ENCODE measurements around the gene CSTF1. TPM values are rescaled to one million over a fixed set of nuclear protein-coding genes. Genes with fewer than 3 reads are reported as not detected.
"Not testable (repeated sequence)": the region's sequence is repeated elsewhere in the genome, so short reads cannot be mapped to it uniquely, and the experiment has no call there.

The CSTF1 gene
- total RNA-seq, 1 donor from 2014 or later = 15.3 TPM

GRCh38 chr20:56363491-56363890 lies 29.0 kb upstream of the CSTF1 start:
- DNase-seq (ENCODE audit: low spot score) = no peak
- intact Hi-C loops (cut with DNase I) = no loop called here

- DNase-seq (ENCODE audit: low spot score) = no peak
- intact Hi-C loops (cut with DNase I) = no loop called here
Measured at GRCh38 chr20:56368351-56369134, 23.9 kb upstream of the CSTF1 start.

DNA sequence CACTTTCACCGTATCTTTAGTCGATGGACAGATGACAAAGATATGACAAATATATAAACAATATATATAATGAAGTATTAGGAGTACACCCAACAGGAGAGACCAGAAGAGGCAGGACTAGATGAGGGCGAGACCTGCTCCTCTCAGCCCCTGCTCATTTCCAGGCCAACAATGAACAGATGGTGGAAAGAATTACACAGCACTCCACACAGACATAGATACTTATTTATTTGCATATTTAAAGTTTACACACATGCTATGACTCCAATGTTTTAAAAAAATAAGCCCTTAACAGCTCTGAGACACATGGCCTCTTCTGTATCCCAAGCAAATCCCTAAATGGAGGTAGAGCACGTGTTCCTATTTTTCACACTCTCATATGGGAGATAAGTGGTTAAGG lies 23.3 kb upstream of the CSTF1 start:
- intact Hi-C loops (cut with DNase I) = no loop called here
- no peak for DNase-seq (ENCODE audit: low spot score)

DNA sequence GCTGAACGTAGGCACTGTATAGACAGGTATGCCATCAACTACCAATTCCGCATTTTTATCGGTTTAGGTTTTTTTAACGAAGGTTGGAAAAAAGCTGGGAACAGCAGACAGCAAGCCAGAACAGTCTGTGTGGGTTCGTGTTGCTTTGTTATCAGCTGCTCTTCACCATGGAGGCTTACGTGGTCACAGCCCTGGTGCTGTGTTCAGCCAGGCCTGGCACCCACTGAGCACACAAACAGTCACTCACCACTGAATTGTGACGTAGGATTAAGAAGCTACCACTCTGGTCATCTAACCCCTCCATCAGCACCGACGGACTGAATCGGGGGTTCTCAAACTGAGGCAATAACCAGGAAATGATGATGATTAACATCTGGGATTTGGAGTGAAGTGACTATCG lies 20.5 kb upstream of the CSTF1 start:
- intact Hi-C loops (cut with DNase I) = no loop called here
- no peak for DNase-seq (ENCODE audit: low spot score)

DNA sequence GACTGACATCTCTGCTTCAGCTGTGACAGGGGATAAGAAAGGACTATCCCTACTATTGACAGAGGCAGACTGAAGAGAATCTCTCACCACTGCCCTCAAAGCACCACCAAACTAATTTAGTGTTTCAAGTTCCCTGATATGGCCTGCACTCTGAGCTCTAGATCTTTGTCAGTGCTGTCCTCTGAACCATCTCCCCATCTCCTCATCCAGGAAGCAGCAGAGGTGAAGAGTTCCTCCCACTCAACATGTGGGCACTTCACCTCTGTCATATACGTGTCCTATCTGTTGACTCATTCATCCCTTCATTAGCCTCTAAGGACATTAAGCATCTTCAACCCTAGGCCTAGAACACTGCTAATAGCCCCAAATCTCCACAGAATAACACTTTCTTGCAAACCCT lies 19.6 kb upstream of the CSTF1 start:
- intact Hi-C loops (cut with DNase I) = no loop called here
- DNase-seq (ENCODE audit: low spot score) = no peak

GRCh38 chr20:56373942-56374341 lies 18.5 kb upstream of the CSTF1 start:
- intact Hi-C loops (cut with DNase I) = no loop called here
- DNase-seq (ENCODE audit: low spot score) = no peak

DNA sequence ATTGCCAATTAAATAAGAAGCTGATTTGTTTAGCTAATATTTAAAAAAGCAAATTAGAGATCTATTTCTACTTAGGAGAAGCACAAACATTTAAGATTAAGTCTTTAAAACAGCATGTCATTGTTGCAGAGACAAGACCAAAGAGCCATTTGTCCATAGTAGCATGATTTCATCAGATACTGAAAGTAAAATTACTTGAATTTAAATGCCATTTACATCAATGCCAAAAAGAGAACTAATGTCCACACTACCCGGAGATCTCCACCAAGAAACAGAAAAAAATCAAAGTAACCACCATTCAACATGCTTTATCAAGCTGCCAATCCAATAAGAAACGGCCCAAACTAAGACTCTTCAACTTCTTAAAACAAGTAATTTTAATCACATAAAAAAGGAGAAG lies 16.1 kb upstream of the CSTF1 start:
- DNase-seq (ENCODE audit: low spot score) = no peak
- intact Hi-C loops (cut with DNase I) = no loop called here

DNA sequence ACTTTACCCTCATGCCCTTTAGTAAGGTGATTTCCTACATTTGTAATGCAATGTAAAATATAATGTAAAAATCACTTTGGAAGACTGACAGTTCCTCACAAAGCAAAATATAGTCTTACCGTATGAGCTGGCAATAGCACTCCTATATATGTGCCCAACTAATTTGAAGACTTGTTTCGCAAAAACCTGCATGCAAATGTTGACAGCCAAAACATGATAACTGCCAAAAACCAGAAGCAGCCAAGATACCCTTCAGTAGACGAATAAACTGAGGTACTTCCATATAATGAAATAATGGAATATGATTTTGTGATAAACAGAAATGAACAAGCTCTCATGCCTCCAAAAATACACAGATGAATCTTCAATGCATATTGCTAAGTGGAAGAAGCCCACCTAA lies 14.1 kb upstream of the CSTF1 start:
- no peak for DNase-seq (ENCODE audit: low spot score)
- intact Hi-C loops (cut with DNase I) = no loop called here

- no peak for DNase-seq (ENCODE audit: low spot score)
- intact Hi-C loops (cut with DNase I) = no loop called here
Measured at GRCh38 chr20:56380375-56380774, 12.1 kb upstream of the CSTF1 start.

DNA sequence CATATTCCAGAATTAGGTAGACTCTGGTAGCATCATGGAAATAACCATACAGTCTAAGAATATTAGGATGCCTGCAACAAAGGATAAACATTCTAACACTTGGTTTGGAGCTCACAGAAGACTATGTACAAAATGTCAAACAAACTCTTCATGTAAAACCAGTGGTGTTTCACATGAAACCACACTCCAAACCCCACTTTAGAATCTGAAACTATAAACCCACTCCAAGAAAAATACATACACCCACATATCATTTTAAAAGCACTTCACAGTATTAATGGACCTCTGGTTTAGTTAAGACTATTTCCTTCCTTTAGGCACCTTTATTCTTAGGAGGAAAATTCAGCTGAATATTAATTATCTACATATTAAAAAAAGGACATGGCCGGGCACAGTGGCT lies 10.9 kb upstream of the CSTF1 start:
- intact Hi-C loops (cut with DNase I) = no loop called here
- no peak for DNase-seq (ENCODE audit: low spot score)

- no peak for DNase-seq (ENCODE audit: low spot score)
Measured at GRCh38 chr20:56382696-56383095, 9.7 kb upstream of the CSTF1 start.

DNA sequence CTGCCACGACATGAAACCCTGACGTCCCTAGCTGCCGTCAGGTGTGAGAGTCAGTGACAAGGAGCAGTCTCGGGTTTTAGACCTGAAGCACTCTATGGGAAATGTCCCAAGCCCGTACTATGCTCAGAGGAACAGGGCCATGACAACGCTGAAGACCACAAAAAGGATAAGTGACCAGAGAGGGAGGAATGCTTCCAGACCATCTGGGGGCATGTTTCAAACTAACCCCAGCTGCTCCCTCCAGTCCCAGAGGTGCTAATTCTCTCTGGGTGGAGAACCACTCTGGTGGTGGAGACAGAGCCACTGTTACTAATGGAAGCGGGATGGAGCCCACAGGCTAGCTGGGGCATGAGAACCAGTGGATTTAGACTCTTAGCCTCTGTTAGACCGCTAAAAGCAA lies 9.1 kb upstream of the CSTF1 start:
- no peak for DNase-seq (ENCODE audit: low spot score)
- intact Hi-C loops (cut with DNase I) = no loop called here

More at GRCh38 chr20:56382696-56383095, 9.7 kb upstream of the CSTF1 start:
- intact Hi-C loops (cut with DNase I) = no loop called here

DNA sequence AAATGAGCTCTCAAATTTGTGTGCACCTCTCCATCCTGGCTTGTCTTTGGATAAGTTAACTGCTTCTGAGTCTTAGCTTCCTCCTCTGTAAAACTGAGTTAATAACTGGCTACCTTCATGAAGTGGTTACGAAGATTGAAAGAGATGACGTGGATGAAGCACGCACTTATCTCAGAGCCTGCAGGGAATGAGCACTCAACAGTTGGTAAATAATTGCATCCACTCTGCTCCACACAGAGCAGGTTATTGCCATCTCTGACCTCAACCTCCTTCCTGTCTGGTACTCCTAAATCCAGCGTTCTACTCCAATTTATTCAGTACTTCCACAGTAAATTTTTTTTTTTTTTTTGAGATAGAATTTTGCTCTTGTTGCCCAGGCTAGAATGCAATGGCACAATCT lies 7.3 kb upstream of the CSTF1 start:
- intact Hi-C loops (cut with DNase I) = no loop called here

GRCh38 chr20:56386219-56386618 lies 6.2 kb upstream of the CSTF1 start:
- intact Hi-C loops (cut with DNase I) = no loop called here

More for the DNA sequence above, 7.3 kb upstream of the CSTF1 start:
- DNase-seq (ENCODE audit: low spot score) = no peak

GRCh38 chr20:56388882-56389281 lies 3.6 kb upstream of the CSTF1 start:
- DNase-seq (ENCODE audit: low spot score) = no peak
- intact Hi-C loops (cut with DNase I) = no loop called here

More at GRCh38 chr20:56386219-56386618, 6.2 kb upstream of the CSTF1 start:
- no peak for DNase-seq (ENCODE audit: low spot score)

GRCh38 chr20:56389807-56390206 lies 2.6 kb upstream of the CSTF1 start:
- DNase-seq (ENCODE audit: low spot score) = no peak
- intact Hi-C loops (cut with DNase I) = no loop called here

DNA sequence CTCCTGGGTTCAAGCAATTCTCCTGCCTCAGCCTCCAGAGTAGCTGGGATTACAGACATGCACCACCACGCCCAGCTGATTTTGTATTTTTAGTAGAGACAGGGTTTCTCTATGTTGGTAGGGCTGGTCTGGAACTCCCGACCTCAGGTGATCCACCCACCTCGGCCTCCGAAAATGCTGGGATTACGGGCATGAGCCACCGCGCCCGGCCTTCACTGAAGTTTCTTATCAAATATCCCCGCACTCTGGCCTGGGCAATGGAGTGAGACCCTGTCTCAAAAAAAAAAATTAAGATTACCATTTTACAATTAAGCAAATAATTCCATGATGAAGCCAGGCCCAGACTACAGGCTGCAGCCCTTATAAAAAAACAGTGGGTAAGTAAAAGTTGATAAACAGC lies 2.0 kb upstream of the CSTF1 start:
- intact Hi-C loops (cut with DNase I); DNase-seq (ENCODE audit: low spot score): not testable (repeated sequence)

- intact Hi-C loops (cut with DNase I) = no loop called here
Measured at GRCh38 chr20:56391037-56391436, 1.4 kb upstream of the CSTF1 start.

DNA sequence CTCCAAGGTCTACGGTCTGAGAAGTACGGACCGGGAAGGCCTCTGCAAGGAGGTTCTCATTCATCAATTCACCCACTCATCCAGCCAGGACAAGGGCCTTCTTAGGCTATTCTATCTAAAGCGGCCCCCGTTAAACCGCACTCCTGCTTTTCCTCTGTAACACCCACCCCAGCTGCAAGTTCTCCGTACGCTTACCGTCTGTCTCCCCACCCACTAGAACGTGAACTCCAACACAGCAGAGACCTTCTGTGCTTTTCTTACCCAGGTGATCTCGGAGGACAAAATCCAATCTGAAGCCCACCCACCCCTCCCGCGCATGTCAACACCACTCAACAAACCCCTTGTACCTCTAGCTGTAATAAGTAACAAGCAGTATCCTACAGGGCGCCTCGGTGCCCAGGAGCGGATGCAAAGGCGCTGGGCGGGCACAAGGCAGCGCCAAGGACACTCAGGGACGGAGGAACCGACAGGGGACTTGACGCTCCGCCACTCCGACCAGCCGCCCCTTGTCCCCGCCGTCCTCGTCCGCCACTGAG lies 781 bp upstream of the CSTF1 start:
- no peak for DNase-seq (ENCODE audit: low spot score)
- intact Hi-C loops (cut with DNase I) = loop anchor here (1.0 kb wide), 1 partner anchor 77 kb away; the partner anchor contains the start of gene RTF2

More at GRCh38 chr20:56391037-56391436, 1.4 kb upstream of the CSTF1 start:
- no peak for DNase-seq (ENCODE audit: low spot score)

GRCh38 chr20:56392881-56393482 lies 537 bp downstream of the CSTF1 start:
- no peak for DNase-seq (ENCODE audit: low spot score)

DNA sequence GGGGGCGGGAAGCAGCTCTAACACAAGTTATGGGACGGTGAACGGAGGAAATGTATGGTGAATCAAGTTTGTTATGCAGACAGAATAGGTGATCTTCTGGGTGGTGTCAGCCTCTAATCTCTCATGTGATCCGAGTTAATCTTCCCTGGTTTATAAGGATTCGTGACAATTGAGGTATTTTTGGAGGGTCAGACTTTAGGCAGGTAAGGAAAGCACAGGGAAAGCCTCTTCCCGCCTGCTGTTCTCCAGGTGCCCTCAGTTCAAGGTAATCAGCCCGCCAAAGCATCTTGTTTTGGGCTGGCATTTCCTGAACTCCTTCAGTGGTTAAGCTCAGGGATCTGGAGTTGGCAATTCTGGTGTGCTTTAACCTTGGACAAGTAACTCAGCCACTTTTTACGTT lies 1.2 kb downstream of the CSTF1 start:
- no peak for DNase-seq (ENCODE audit: low spot score)
- intact Hi-C loops (cut with DNase I) = no loop called here

More at GRCh38 chr20:56392881-56393482, 537 bp downstream of the CSTF1 start:
- intact Hi-C loops (cut with DNase I) = loop anchor here (1.0 kb wide), 1 partner anchor 75 kb away; the partner anchor contains the start of gene RTF2

Measured in cardiac septum (tissue), 1 donor.